ENCODE measurements around the gene PCDHA12. TPM values are rescaled to one million over a fixed set of nuclear protein-coding genes. Genes with fewer than 3 reads are reported as not detected.

PCDHA12 gene
- total and polyA plus RNA-seq, 2 donors (not counting 3 experiments of a cell fraction or from before 2014, with no cell fraction given), result 0.03 TPM; not detected in 1

GRCh38 chr5:140869555-140869886 lies 5.6 kb upstream of the PCDHA12 start:
- H3K36me3 ChIP-seq (ENCODE audit: control insufficient read depth in 2 of 2, extremely low read depth in 1 of 2, insufficient read depth in 2 of 2, low read length in 2 of 2), result no peaks in the 10 kb centered on the region
- H3K79me2 ChIP-seq (ENCODE audit: control insufficient read depth, insufficient read depth, low read length), result no peaks in the 10 kb centered on the region
- FAIRE-seq, result no peak
- no peak overlapping the region for H2AFZ ChIP-seq (ENCODE audit: low read depth, low read length)
- H3K9ac ChIP-seq (replicated peaks; ENCODE audit: extremely low read depth, insufficient read depth, low read length), result no peak overlapping the region
- H3K9me1 ChIP-seq (replicated peaks; ENCODE audit: control insufficient read depth, extremely low read depth, insufficient read depth, low read length), result no peaks in the 10 kb centered on the region
- H3K4me3 ChIP-seq (replicated peaks in 1 of 3; ENCODE audit: insufficient read depth in 1 of 3, low read depth in 1 of 3, low read length in 3 of 3), result no peak overlapping the region
- no peak overlapping the region for H3K4me2 ChIP-seq (ENCODE audit: insufficient read depth, low read length)
- H4K20me1 ChIP-seq (replicated peaks; ENCODE audit: control insufficient read depth, extremely low read depth, insufficient read depth, low read length), result no peaks in the 10 kb centered on the region
- no peaks in the 10 kb centered on the region for H3K9me3 ChIP-seq (replicated peaks; ENCODE audit: control insufficient read depth, insufficient read depth, low read length)
- no TSS peak for BruUV-seq (replicated peaks)
- H3K27me3 ChIP-seq (ENCODE audit: control insufficient read depth in 2 of 2, insufficient read depth in 2 of 2, low read length in 2 of 2), result no peaks in the 10 kb centered on the region
- CTCF ChIA-PET, result interaction anchor here (0.7 to 1.8 kb wide), 7 partner anchors 13 to 461 kb away, joined by 3 to 9 read pairs (median 4); partner anchors contain the start of gene PCDHGA1
- DNase-seq (ENCODE audit: low read depth, low spot score), result no peak
- POLR2A ChIA-PET, result no interaction called here
- H3K4me1 ChIP-seq (ENCODE audit: control insufficient read depth, extremely low read depth, insufficient read depth, low read length), result no peaks in the 10 kb centered on the region
- intact Hi-C loops (cut with micrococcal nuclease), result no loop called here
- TF ChIP-seq MAX (IDR thresholded peaks at IDR 0.05; ENCODE audit: insufficient read depth, insufficient read length), result no peak
- TF ChIP-seq POLR2AphosphoS5 (IDR thresholded peaks at IDR 0.05; ENCODE audit: insufficient read depth, low read depth, low read length), result no peak
- TF ChIP-seq FOS (IDR thresholded peaks at IDR 0.05; ENCODE audit: borderline replicate concordance, insufficient read depth, low read length), result no peak
- TF ChIP-seq JUN (IDR thresholded peaks at IDR 0.05; ENCODE audit: borderline replicate concordance, insufficient read depth, insufficient read length, low read depth), result no peak
- TF ChIP-seq GATA2 (IDR thresholded peaks at IDR 0.05; ENCODE audit: insufficient read depth, insufficient read length, low read depth, low read length), result no peak
- no peak for TF ChIP-seq POLR2A (IDR thresholded peaks at IDR 0.05; ENCODE audit: low read depth, low read length)
- no peak for TF ChIP-seq EZH2 (IDR thresholded peaks at IDR 0.05; ENCODE audit: borderline replicate concordance, low read depth, low read length, severe bottlenecking)
- TF ChIP-seq MYC (IDR thresholded peaks at IDR 0.05; ENCODE audit: low read depth, low read length), result no peak
- TF ChIP-seq, protein P1, sequence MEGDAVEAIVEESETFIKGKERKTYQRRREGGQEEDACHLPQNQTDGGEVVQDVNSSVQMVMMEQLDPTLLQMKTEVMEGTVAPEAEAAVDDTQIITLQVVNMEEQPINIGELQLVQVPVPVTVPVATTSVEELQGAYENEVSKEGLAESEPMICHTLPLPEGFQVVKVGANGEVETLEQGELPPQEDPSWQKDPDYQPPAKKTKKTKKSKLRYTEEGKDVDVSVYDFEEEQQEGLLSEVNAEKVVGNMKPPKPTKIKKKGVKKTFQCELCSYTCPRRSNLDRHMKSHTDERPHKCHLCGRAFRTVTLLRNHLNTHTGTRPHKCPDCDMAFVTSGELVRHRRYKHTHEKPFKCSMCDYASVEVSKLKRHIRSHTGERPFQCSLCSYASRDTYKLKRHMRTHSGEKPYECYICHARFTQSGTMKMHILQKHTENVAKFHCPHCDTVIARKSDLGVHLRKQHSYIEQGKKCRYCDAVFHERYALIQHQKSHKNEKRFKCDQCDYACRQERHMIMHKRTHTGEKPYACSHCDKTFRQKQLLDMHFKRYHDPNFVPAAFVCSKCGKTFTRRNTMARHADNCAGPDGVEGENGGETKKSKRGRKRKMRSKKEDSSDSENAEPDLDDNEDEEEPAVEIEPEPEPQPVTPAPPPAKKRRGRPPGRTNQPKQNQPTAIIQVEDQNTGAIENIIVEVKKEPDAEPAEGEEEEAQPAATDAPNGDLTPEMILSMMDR (IDR thresholded peaks at IDR 0.05; ENCODE audit: extremely low read depth in 1 of 2, insufficient read depth in 1 of 2, low read depth in 1 of 2, low read length in 2 of 2), result no peak
- dilution Hi-C loops (cut with MboI; ENCODE audit: extremely low pct_ligation_motif_present, low sequenced_read_pairs), result no loop called here
- H3K27ac ChIP-seq (ENCODE audit: insufficient read depth, low read depth, low read length), result no peak overlapping the region
